HepG2 (cell line): Measurements from ENCODE around the gene PASK.

Experiments used
- ATF4 ChIP-seq, 2 experiments: fragments of 450-650 bp in 1 of 2; sonication (generic) in 1 of 2; formaldehyde crosslinking; IDR thresholded peaks; 2 replicates each; pipeline versions ENCODE4 v1.5.0 to v1.8.0; 2020 to 2022; ENCODE audit warnings: mild to moderate bottlenecking in 1 of 2, missing genetic modification reagents in 1 of 2
- BRCA1 ChIP-seq: sonication (generic); formaldehyde crosslinking; IDR thresholded peaks from 2 replicates; pipeline ENCODE4 v1.4.0; 2020; ENCODE audit warnings: missing genetic modification reagents
- CHD2 ChIP-seq: IDR thresholded peaks from 2 replicates; pipeline ENCODE4 v1.6.1; 2011; ENCODE audit warnings: low read depth, low read length, improper control_type of control experiment
- HES4 ChIP-seq: sonication (generic); formaldehyde crosslinking; IDR thresholded peaks from 2 replicates; pipeline ENCODE4 v1.9.0; 2021; ENCODE audit warnings: mild to moderate bottlenecking, missing genetic modification reagents, borderline replicate concordance
- KDM1A ChIP-seq: IDR thresholded peaks from 2 replicates; pipeline ENCODE4 v1.6.1; 2016; ENCODE audit warnings: missing compliant biosample characterization
- MAX ChIP-seq: IDR thresholded peaks from 2 replicates; pipeline ENCODE4 v1.6.1; 2012; ENCODE audit warnings: inconsistent platforms
- NFE2L1 ChIP-seq: sonication (generic); formaldehyde crosslinking; IDR thresholded peaks from 2 replicates; pipeline ENCODE4 v1.4.0; 2020; ENCODE audit warnings: missing genetic modification reagents, mild to moderate bottlenecking, borderline replicate concordance
- RAD21 ChIP-seq: fragments of 450-650 bp; formaldehyde crosslinking; IDR thresholded peaks from 2 replicates; pipeline ENCODE4 v1.5.0; 2020; ENCODE audit warnings: mild to moderate bottlenecking
- TAF1 ChIP-seq: sonication (generic); formaldehyde crosslinking; IDR thresholded peaks from 2 replicates; pipeline ENCODE4 v1.4.0; 2020; ENCODE audit warnings: missing genetic modification reagents
- ZC3H4 ChIP-seq: sonication (generic); formaldehyde crosslinking; IDR thresholded peaks from 2 replicates; pipeline ENCODE4 v1.4.0; 2020; ENCODE audit warnings: missing genetic modification reagents, borderline replicate concordance
- ZFP1 ChIP-seq: IDR thresholded peaks from 2 replicates; pipeline ENCODE4 v1.6.1; 2016
- ZNF274 ChIP-seq: sonication (generic); formaldehyde crosslinking; IDR thresholded peaks from 2 replicates; pipeline ENCODE4 v1.5.1; 2020; ENCODE audit warnings: mild to moderate bottlenecking, missing genetic modification reagents
- ZNF816 ChIP-seq: sonication (generic); formaldehyde crosslinking; IDR thresholded peaks from 2 replicates; pipeline ENCODE4 v1.8.0; 2022; ENCODE audit warnings: missing genetic modification reagents, mild to moderate bottlenecking, borderline replicate concordance

GRCh38 chr2:241125626-241126025 is 23.6 kb downstream of the PASK start:
- TF ChIP-seq HES4 (CRISPR knock-in tag) = no peak
- no peak for TF ChIP-seq ATF4 (CRISPR knock-in tag; IDR thresholded peaks at IDR 0.05)
- no peak for TF ChIP-seq TAF1 (CRISPR knock-in tag)
- no peak for TF ChIP-seq KDM1A (CRISPR knock-in tag)
- TF ChIP-seq NFE2L1 (CRISPR knock-in tag) = no peak
- TF ChIP-seq ZFP1 (CRISPR knock-in tag) = no peak
- no peak for TF ChIP-seq ZNF816 (CRISPR knock-in tag)
- no peak for TF ChIP-seq BRCA1 (CRISPR knock-in tag)
- TF ChIP-seq RAD21 = no peak
- no peak for TF ChIP-seq ZNF274 (CRISPR knock-in tag)
- no peak for TF ChIP-seq ZC3H4 (CRISPR knock-in tag)
- no peak for TF ChIP-seq CHD2
- TF ChIP-seq MAX = no peak
